ENCODE data around the gene LPAR1. TPM values are rescaled to one million over a fixed set of nuclear protein-coding genes. Genes with fewer than 3 reads are reported as not detected.

Gene LPAR1
- total RNA-seq, 2 donors from 2014 or later, result 5.0 to 5.9 TPM

DNA sequence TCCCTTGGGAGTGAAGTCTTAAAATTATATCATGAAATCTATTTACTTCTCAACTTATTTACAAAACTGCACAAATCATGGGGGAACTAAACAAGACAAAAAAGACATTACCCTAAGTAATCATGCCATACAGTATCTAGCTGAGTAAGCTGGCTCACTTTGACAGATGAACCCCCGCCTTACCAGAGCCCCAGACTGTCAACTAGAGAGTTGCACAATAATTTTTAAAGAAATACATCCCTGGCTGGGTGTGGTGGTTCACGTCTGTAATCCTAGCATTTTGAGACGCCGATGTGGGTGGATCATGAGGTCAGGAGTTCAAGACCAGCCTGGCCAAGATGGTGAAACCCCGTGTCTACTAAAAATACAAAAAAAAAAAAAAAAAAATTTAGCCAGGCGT is 62.3 kb downstream of the LPAR1 start:
- no peaks in the 10 kb centered on the region for H3K27me3 ChIP-seq (ENCODE audit: control insufficient read depth, insufficient read depth, low read length, poor library complexity, severe bottlenecking)
- H3K4me3 ChIP-seq (ENCODE audit: low read length), result no peak overlapping the region
- H3K9me3 ChIP-seq (ENCODE audit: control insufficient read depth, low read length), result no peaks in the 10 kb centered on the region
- Mint-ChIP-seq H3K27ac (no peak overlapping the region), H3K4me3 (no peak overlapping the region), H3K4me1 (peaks cover 18% of the 10 kb centered on the region), H3K27me3 (ENCODE audit: insufficient read depth) (no peaks in the 10 kb centered on the region), H3K36me3 (ENCODE audit: low read depth) (no peaks in the 10 kb centered on the region), H3K9me3 (no peaks in the 10 kb centered on the region)
- H3K27ac ChIP-seq (ENCODE audit: low read depth, low read length), result no peak overlapping the region
- H3K36me3 ChIP-seq (ENCODE audit: control insufficient read depth, insufficient read depth, low read length), result no peaks in the 10 kb centered on the region
- 83 to 99% methylated on average over 2 to 5 of the region's 6 CpGs for WGBS, 2 experiments (ENCODE audit: insufficient coverage in 1 of 2, insufficient read length in 1 of 2)
- DNase-seq, result no peak
- no peak overlapping the region for H3K9ac ChIP-seq (ENCODE audit: extremely low read depth, low read length, poor library complexity, severe bottlenecking)
- TF ChIP-seq, protein P1, sequence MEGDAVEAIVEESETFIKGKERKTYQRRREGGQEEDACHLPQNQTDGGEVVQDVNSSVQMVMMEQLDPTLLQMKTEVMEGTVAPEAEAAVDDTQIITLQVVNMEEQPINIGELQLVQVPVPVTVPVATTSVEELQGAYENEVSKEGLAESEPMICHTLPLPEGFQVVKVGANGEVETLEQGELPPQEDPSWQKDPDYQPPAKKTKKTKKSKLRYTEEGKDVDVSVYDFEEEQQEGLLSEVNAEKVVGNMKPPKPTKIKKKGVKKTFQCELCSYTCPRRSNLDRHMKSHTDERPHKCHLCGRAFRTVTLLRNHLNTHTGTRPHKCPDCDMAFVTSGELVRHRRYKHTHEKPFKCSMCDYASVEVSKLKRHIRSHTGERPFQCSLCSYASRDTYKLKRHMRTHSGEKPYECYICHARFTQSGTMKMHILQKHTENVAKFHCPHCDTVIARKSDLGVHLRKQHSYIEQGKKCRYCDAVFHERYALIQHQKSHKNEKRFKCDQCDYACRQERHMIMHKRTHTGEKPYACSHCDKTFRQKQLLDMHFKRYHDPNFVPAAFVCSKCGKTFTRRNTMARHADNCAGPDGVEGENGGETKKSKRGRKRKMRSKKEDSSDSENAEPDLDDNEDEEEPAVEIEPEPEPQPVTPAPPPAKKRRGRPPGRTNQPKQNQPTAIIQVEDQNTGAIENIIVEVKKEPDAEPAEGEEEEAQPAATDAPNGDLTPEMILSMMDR (conservative IDR thresholded peaks at IDR 0.05), result no peak
- no peaks in the 10 kb centered on the region for H3K4me1 ChIP-seq (ENCODE audit: control insufficient read depth, insufficient read depth, low read length)

DNA sequence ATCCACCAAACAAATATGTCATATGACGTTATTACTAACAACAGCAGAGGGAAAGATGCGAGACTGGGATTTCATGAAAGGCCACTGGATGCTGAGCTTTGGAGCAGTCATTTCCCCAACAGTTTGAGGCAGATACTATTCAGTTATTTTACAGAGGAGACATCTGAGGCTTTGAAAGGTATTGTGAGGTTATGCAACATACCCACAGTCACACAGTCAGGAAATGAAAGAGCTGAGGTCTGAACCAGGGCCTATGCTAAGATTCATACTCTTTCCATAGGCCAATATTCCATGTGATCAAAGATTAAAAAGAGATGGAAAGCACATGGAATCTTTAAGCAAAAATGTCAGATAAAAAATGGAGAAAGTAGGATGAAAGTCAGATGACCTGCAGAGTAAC is 63.0 kb downstream of the LPAR1 start:
- WGBS, 2 experiments (ENCODE audit: insufficient coverage in 1 of 2, insufficient read length in 1 of 2), result 89 to 97% methylated on average over 2 of the region's 2 CpGs
- no peak for DNase-seq

DNA sequence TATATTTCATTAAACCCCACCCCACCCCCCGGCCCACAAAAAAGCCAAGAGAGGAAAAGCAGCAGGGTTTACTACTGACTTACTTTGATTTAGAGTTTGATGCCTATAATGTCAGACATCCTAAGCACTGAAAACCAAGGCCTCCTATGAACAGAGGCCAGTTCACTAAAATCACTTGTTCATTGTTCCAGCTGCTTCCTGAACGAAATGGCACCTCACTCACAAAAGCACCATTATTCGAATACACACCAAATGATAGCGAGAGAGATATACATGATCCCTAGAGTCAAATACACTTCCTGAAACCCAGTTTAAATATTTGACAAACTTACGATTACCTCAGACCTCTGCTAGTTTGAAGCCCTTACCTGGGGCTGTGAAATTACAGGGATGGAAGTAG is 66.6 kb downstream of the LPAR1 start:
- no peaks in the 10 kb centered on the region for H3K27me3 ChIP-seq (ENCODE audit: control insufficient read depth, insufficient read depth, low read length, poor library complexity, severe bottlenecking)
- DNase-seq, result no peak
- no peaks in the 10 kb centered on the region for H3K36me3 ChIP-seq (ENCODE audit: control insufficient read depth, insufficient read depth, low read length)
- no peak overlapping the region for H3K27ac ChIP-seq (ENCODE audit: low read depth, low read length)
- no peaks in the 10 kb centered on the region for H3K9me3 ChIP-seq (ENCODE audit: control insufficient read depth, low read length)
- H3K27ac Mint-ChIP-seq, result peak overlapping the region; percentile 8
- H3K4me1 ChIP-seq (ENCODE audit: control insufficient read depth, insufficient read depth, low read length), result peaks cover 5% of the 10 kb centered on the region
- no peaks in the 10 kb centered on the region for H3K9me3 Mint-ChIP-seq
- H3K27me3 Mint-ChIP-seq (ENCODE audit: insufficient read depth), result no peaks in the 10 kb centered on the region
- H3K36me3 Mint-ChIP-seq (ENCODE audit: low read depth), result no peaks in the 10 kb centered on the region
- no peak overlapping the region for H3K4me3 ChIP-seq (ENCODE audit: low read length)
- TF ChIP-seq, protein P1 (conservative IDR thresholded peaks at IDR 0.05), result no peak
- H3K9ac ChIP-seq (ENCODE audit: extremely low read depth, low read length, poor library complexity, severe bottlenecking), result no peak overlapping the region
- H3K4me1 Mint-ChIP-seq, result peaks cover 30% of the 10 kb centered on the region
- H3K4me3 Mint-ChIP-seq, result no peak overlapping the region
- 95 to 100% methylated on average over 3 to 5 of the region's 5 CpGs for WGBS, 2 experiments (ENCODE audit: insufficient coverage in 1 of 2, insufficient read length in 1 of 2)

More for the DNA sequence above, 63.0 kb downstream of the LPAR1 start:
- H3K27ac Mint-ChIP-seq, result no peak overlapping the region
- no peak overlapping the region for H3K4me3 Mint-ChIP-seq
- no peak overlapping the region for H3K9ac ChIP-seq (ENCODE audit: extremely low read depth, low read length, poor library complexity, severe bottlenecking)
- no peak overlapping the region for H3K4me3 ChIP-seq (ENCODE audit: low read length)
- TF ChIP-seq, protein P1 (conservative IDR thresholded peaks at IDR 0.05), result no peak
- no peaks in the 10 kb centered on the region for H3K4me1 ChIP-seq (ENCODE audit: control insufficient read depth, insufficient read depth, low read length)
- H3K27me3 Mint-ChIP-seq (ENCODE audit: insufficient read depth), result no peaks in the 10 kb centered on the region
- H3K36me3 ChIP-seq (ENCODE audit: control insufficient read depth, insufficient read depth, low read length), result no peaks in the 10 kb centered on the region
- no peaks in the 10 kb centered on the region for H3K27me3 ChIP-seq (ENCODE audit: control insufficient read depth, insufficient read depth, low read length, poor library complexity, severe bottlenecking)
- H3K27ac ChIP-seq (ENCODE audit: low read depth, low read length), result no peak overlapping the region
- peaks cover 17% of the 10 kb centered on the region for H3K4me1 Mint-ChIP-seq
- H3K9me3 Mint-ChIP-seq, result no peaks in the 10 kb centered on the region
- no peaks in the 10 kb centered on the region for H3K9me3 ChIP-seq (ENCODE audit: control insufficient read depth, low read length)
- no peaks in the 10 kb centered on the region for H3K36me3 Mint-ChIP-seq (ENCODE audit: low read depth)

Data from endodermal cell (in vitro differentiated cells).